Astrocyte (in vitro differentiated cells and primary cell): ENCODE measurements around the gene RUNX1.

Experiments
- EZH2 ChIP-seq: IDR thresholded peaks from 2 replicates; pipeline ENCODE4 v1.6.1; 2012; ENCODE audit warnings: mild to moderate bottlenecking, low read length, inconsistent platforms; ENCODE audit not compliant: insufficient read depth
- TF ChIP-seq, protein P1 (sequence below): IDR thresholded peaks from 2 replicates; pipeline ENCODE4 v1.5.1; 2011; ENCODE audit warnings: low read depth, mild to moderate bottlenecking, inconsistent platforms, low read length, moderate library complexity; ENCODE audit not compliant: insufficient read depth

GRCh38 chr21:34806423-34806822 lies 242.7 kb downstream of the RUNX1 start:
- TF ChIP-seq, protein P1, sequence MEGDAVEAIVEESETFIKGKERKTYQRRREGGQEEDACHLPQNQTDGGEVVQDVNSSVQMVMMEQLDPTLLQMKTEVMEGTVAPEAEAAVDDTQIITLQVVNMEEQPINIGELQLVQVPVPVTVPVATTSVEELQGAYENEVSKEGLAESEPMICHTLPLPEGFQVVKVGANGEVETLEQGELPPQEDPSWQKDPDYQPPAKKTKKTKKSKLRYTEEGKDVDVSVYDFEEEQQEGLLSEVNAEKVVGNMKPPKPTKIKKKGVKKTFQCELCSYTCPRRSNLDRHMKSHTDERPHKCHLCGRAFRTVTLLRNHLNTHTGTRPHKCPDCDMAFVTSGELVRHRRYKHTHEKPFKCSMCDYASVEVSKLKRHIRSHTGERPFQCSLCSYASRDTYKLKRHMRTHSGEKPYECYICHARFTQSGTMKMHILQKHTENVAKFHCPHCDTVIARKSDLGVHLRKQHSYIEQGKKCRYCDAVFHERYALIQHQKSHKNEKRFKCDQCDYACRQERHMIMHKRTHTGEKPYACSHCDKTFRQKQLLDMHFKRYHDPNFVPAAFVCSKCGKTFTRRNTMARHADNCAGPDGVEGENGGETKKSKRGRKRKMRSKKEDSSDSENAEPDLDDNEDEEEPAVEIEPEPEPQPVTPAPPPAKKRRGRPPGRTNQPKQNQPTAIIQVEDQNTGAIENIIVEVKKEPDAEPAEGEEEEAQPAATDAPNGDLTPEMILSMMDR: no peak
- no peak for TF ChIP-seq EZH2
